K562 (cell line): Measurements from ENCODE around the gene UNC93B1. TPM values are rescaled to one million over a fixed set of nuclear protein-coding genes. Genes with fewer than 3 reads are reported as not detected.
A peak's percentile ranks its signal among the peaks of the same experiment; 100 is the strongest.

ENCODE experiments used
- ATAC-seq: fragments of 200-7000 bp; cut with Tn5 transposase; 3 replicates; pipeline ENCODE4 v1.9.1; 2020; ENCODE audit warnings: moderate library complexity
- BruUV-seq: library from RNA; stranded (reverse); fragments of 400-500 nt; replicated peaks from 2 replicates; lab custom pipeline; 2021; lab: Mats Ljungman, UMichigan
- CTCF ChIA-PET: fragments of 300-600 bp; formaldehyde crosslinking; extraction: SDS; loops from one replicate; lab custom pipeline; 2021; ENCODE audit warnings: low intra/inter-chr PET ratio; lab: Yijun Ruan, JAX
- POLR2A ChIA-PET: fragments of 300-600, 350-650 bp; sonication (Branson Sonifier 250); formaldehyde crosslinking; extraction: SDS; loops from one replicate; lab custom pipeline; 2021; ENCODE audit warnings: antibody characterized with exemption, inconsistent platforms; lab: Yijun Ruan, JAX
- DNase-seq, 4 experiments: peaks; one replicate each; pipeline versions ENCODE4 v3.0.0 to v3.0.0-alpha.2; 2011 to 2018; ENCODE audit warnings: low spot score in 3 of 4, mixed read lengths in 3 of 4; ENCODE audit errors: extremely low read depth in 1 of 4
- FAIRE-seq: peaks from 2 replicates; lab custom pipeline; 2011; peaks lifted over from hg19 to GRCh38; lab: Jason Lieb, UNC
- H2AFZ ChIP-seq: 2 replicates; pipeline ENCODE4 v1.6.0; 2011; ENCODE audit warnings: low read depth, low read length, control low read depth, inconsistent platforms
- H3K27ac ChIP-seq: fragments of 200-600 bp; 3 replicates; pipeline ENCODE4 v1.8.0; 2011; ENCODE audit warnings: low read depth, mild to moderate bottlenecking, control low read depth, inconsistent platforms, low read length, moderate library complexity, mixed read lengths; ENCODE audit errors: extremely low read depth
- H3K27me3 ChIP-seq, 2 experiments: fragments of 300-600 bp in 1 of 2; 2 replicates in 1 of 2; 3 replicates in 1 of 2; pipeline versions ENCODE4 v1.6.0 to v1.8.0; 2011; ENCODE audit warnings: inconsistent platforms in 2 of 2, low read length in 2 of 2, mild to moderate bottlenecking in 1 of 2, mixed read lengths in 1 of 2, moderate library complexity in 1 of 2; ENCODE audit not compliant: control insufficient read depth in 2 of 2, insufficient read depth in 2 of 2
- H3K36me3 ChIP-seq: fragments of 300-600 bp; 3 replicates; pipeline ENCODE4 v1.8.0; 2011; ENCODE audit warnings: mild to moderate bottlenecking, low read length, inconsistent platforms; ENCODE audit not compliant: control insufficient read depth, insufficient read depth
- H3K4me1 ChIP-seq, 2 experiments: fragments of 200-600 bp in 1 of 2; replicated peaks in 1 of 2; 2 replicates in 1 of 2; 3 replicates in 1 of 2; pipeline versions ENCODE4 v1.5.1 to v1.8.0; 2011; ENCODE audit warnings: inconsistent platforms in 2 of 2, low read length in 2 of 2, mild to moderate bottlenecking in 1 of 2, mixed read lengths in 1 of 2, moderate library complexity in 1 of 2; ENCODE audit not compliant: control insufficient read depth in 2 of 2, insufficient read depth in 2 of 2
- H3K4me2 ChIP-seq: 2 replicates; pipeline ENCODE4 v1.6.1; 2011; ENCODE audit warnings: low read length, control low read depth, inconsistent platforms, mixed read lengths; ENCODE audit not compliant: insufficient read depth
- H3K4me3 ChIP-seq: fragments of 200-600 bp; sonication (generic), shearing (Covaris generic); 2 replicates; pipeline ENCODE4 v1.5.1; 2016; ENCODE audit warnings: control low read depth, inconsistent platforms
- H3K79me2 ChIP-seq: fragments of 200-600 bp; 3 replicates; pipeline ENCODE4 v1.8.0; 2011; ENCODE audit warnings: low read length, inconsistent platforms; ENCODE audit not compliant: control insufficient read depth, insufficient read depth
- H3K9ac ChIP-seq, 2 experiments: 2 replicates each; pipeline versions ENCODE4 v1.6.0 to v1.6.1; 2011; ENCODE audit warnings: low read depth in 2 of 2, low read length in 2 of 2, control low read depth in 1 of 2, inconsistent platforms in 1 of 2, mild to moderate bottlenecking in 1 of 2, mixed read lengths in 1 of 2; ENCODE audit not compliant: insufficient read depth in 1 of 2
- H3K9me1 ChIP-seq: one replicate; pipeline ENCODE4 v1.6.0; 2011; ENCODE audit warnings: inconsistent platforms, mild to moderate bottlenecking, low read length, moderate library complexity; ENCODE audit not compliant: control insufficient read depth, insufficient read depth
- H3K9me3 ChIP-seq: replicated peaks from 2 replicates; pipeline ENCODE4 v1.5.1; 2011; ENCODE audit warnings: low read depth, low read length, inconsistent platforms; ENCODE audit not compliant: control insufficient read depth, insufficient read depth
- H4K20me1 ChIP-seq: replicated peaks from 2 replicates; pipeline ENCODE4 v1.6.1; 2011; ENCODE audit warnings: low read length, inconsistent platforms, mixed read lengths; ENCODE audit not compliant: control insufficient read depth, insufficient read depth
- ATF6 ChIP-seq: sonication (generic); formaldehyde crosslinking; IDR thresholded peaks from 2 replicates; pipeline ENCODE4 v1.4.0; 2020; ENCODE audit warnings: mild to moderate bottlenecking, missing genetic modification reagents
- ZNF24 ChIP-seq: fragments of 450-650 bp; IDR thresholded peaks from 2 replicates; pipeline ENCODE4 v1.6.1; 2016
- WGBS: fragments of 100-300 bp; shearing (Covaris generic); methylation state at CpG from one replicate; pipeline ENCODE4 v1.1.6; 2016; ENCODE audit warnings: low coverage, mixed read lengths; ENCODE audit not compliant: insufficient coverage; ENCODE audit errors: missing lambda C conversion rate; 5-methylcytosine and 5-hydroxymethylcytosine counted together
- in situ Hi-C: fragments of 300-500 bp; cut with MboI; formaldehyde crosslinking; loops from 4 replicates; pipeline ENCODE4 v1.15.0; 2018; ENCODE audit warnings: inconsistent platforms, mixed read lengths
- intact Hi-C: fragments of 100-400 bp; cut with micrococcal nuclease; formaldehyde crosslinking; loops from 2 replicates; pipeline ENCODE4 v1.14.2; 2022
- polyA plus RNA-seq, 8 experiments: library from polyadenylated mRNA; depleted of rRNA in 4 of 8; stranded (reverse) in 5 of 8; unstranded in 3 of 8; fragments of >200 nt; fragmentation: Nextera tagmentation in 2 of 8; fragmentation: Illumina TruSeq in 1 of 8; extraction: Ambion mirVana in 2 of 8; extraction: Trizol in 1 of 8; gene quantifications; 2 replicates each; pipeline versions ENCODE4 v1.2.1 to v1.2.3, GENCODE V29; 2011 to 2014; ENCODE audit warnings: inconsistent platforms in 1 of 8, missing spikeins in 1 of 8
- total RNA-seq, 7 experiments: library from RNA; depleted of rRNA in 6 of 7; stranded (reverse); fragments of >200 nt in 6 of 7; fragmentation: Illumina TruSeq in 2 of 7; extraction: Trizol in 2 of 7; gene quantifications; 2 replicates each; pipeline versions ENCODE4 v1.2.1 to v1.2.3, GENCODE V29; 2011 to 2021; ENCODE audit warnings: low replicate concordance in 1 of 7

Gene UNC93B1
- total and polyA plus RNA-seq, 9 of the 15 experiments (the other 6 are each of a cell fraction or from before 2014, with no cell fraction given): 0.10 to 13.6 (median 6.5) TPM

- FAIRE-seq (no peak), ATAC-seq (no peak), DNase-seq (no peak)
- no peaks in the 10 kb centered on the region for H3K27me3 ChIP-seq
- peak overlapping the region in 1 of 2 experiments; percentile 68; a peak in 1 of 4 replicates for H3K9ac ChIP-seq
- intact Hi-C loops: no loop called here
- POLR2A ChIA-PET: no interaction called here
- H3K27ac ChIP-seq: no peak overlapping the region
- H2AFZ ChIP-seq: no peak overlapping the region
- H3K4me1 ChIP-seq: peaks cover 0 to 70% of the 10 kb centered on the region in 2 experiments; a peak in 2 of 5 replicates
- H3K4me3 ChIP-seq: no peak overlapping the region
- no peaks in the 10 kb centered on the region for H3K9me1 ChIP-seq
- TF ChIP-seq ZNF24: peak; percentile 67; the same call in 1 of the 2 replicates
- no peak for TF ChIP-seq ATF6
- TF ChIP-seq, all 486 proteins: peak for 1
- BruUV-seq: no TSS peak
- Histone ChIP-seq H3K79me2 (no peaks in the 10 kb centered on the region), H4K20me1 (peaks cover 3% of the 10 kb centered on the region; the same call in 1 of the 2 replicates), H3K9me3 (no peaks in the 10 kb centered on the region), H3K36me3 (no peaks in the 10 kb centered on the region), H3K4me2 (no peak overlapping the region)
- in situ Hi-C loops: no loop called here
- 41% methylated on average over 27 of the region's 27 CpGs for WGBS
- CTCF ChIA-PET: no interaction called here
Measured at GRCh38 chr11:68017980-68018729, 14.3 kb upstream of the UNC93B1 start.
